ENCODE measurements around the gene C10orf67.
"Not testable (repeated sequence)": the region's sequence is repeated elsewhere in the genome, so short reads cannot be mapped to it uniquely, and the experiment has no call there.

C10orf67 gene

GRCh38 chr10:23344241-23344841, at the start of gene C10orf67:
C10orf67 (minus strand) TSS chr10:23344797; CDS start chr10:23344774, 23 bp downstream.
- DNase-seq = peak; percentile 60

GRCh38 chr10:23391821-23392220, 47.2 kb upstream of the C10orf67 start:
- no peak for DNase-seq

DNA sequence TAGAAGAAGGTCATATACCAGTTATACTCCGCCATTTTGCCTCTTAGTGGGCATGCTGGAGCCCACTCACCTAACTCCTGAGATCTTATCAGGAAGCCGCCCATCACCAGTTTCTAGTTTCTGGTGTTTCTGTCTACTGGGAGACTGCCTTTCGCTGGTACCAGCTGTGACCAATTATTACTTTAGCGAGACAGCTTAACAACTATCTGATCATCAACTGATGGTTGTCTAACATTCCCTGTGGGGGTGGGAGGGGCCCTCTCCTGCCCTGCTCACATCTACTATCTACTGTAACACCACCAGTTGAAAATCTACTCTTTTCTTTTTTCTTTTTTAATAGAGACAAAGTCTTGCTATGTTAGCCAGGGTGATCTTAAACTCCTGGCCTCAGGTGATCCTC, 46.2 kb upstream of the C10orf67 start:
- DNase-seq = no peak

DNA sequence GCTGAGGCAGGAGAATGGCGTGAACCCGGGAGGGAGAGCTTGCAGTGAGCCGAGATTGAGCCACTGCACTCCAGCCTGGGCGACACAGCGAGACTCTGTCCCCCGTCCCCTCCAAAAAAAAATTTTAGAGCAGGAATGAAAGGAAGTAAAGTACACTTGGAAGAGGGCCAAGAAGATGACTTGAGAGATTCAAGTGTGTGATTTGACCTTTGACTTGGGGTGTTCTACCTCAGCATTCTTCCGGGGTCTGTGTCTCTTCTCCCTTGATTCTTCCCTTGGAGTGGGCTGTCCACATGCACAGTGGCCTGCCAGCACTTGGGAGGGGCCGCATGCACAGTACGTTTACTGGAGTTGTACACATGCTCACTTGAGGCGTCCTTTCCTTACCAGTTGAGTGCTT, 45.8 kb upstream of the C10orf67 start:
- DNase-seq = not testable (repeated sequence)

DNA sequence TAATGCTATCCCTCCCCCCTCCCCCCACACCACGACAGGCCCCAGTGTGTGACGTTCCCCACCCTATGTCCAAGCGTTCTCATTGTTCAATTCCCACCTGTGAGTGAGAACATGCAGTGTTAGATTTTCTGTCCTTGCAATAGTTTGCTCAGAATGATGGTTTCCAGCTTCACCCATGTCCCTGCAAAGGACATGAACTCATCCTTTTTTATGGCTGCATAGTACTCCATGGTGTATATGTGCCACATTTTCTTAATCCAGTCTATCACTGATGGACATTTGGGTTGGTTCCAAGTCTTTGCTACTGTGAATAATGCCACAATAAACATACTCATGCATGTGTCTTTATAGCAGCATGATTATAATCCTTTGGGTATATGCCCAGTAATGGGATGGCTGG, 42.9 kb upstream of the C10orf67 start:
- not testable (repeated sequence) for DNase-seq

- DNase-seq = no peak
Measured at GRCh38 chr10:23386052-23386451, 41.5 kb upstream of the C10orf67 start.

DNA sequence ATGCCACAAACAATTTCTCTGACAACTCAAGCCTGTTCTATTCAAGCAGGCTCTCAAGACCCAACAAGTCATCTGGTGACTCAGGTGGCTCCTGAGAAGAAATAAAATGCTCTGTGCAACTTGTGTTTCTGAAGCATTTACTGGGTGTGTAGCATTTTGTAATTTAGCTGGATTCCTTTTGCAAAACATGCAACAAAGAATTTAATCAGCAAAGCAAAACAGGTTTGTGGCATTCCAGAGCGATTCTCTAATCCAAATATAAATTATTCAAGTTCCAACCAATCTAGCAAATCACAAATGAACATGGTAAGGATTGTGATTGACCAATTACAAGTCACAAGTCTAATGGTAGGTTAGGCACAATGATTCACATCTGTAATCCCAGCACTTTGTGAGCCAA, 39.8 kb upstream of the C10orf67 start:
- no peak for DNase-seq

- DNase-seq = no peak
Measured at GRCh38 chr10:23383637-23384036, 39.0 kb upstream of the C10orf67 start.

GRCh38 chr10:23381298-23382040, 36.9 kb upstream of the C10orf67 start:
- DNase-seq = no peak

- DNase-seq = no peak
Measured at GRCh38 chr10:23379686-23380085, 35.1 kb upstream of the C10orf67 start.

GRCh38 chr10:23376229-23376655, 31.6 kb upstream of the C10orf67 start:
- DNase-seq = no peak

GRCh38 chr10:23375366-23375765, 30.8 kb upstream of the C10orf67 start:
- no peak for DNase-seq

- no peak for DNase-seq
Measured at GRCh38 chr10:23373156-23373555, 28.6 kb upstream of the C10orf67 start.

- DNase-seq = no peak
Measured at GRCh38 chr10:23371073-23371472, 26.5 kb upstream of the C10orf67 start.

DNA sequence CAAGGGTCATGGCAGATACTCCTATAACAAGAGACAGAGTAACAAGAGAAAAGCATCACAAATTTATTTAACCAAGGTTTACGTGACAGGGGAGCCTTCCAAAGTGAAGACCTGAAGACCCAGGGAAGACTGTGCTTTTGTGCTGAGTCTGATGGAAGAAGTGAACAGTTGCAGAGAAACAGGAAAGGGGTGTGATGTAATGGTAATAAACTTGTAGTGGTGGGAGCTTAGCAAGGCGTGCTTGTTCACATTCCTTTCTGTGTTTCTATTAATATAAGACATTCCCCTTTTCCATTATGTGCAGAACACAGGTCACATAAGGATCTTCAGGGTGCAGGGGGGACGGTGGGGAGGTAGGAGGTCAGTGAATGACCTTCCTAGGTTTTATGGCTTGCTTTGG, 25.5 kb upstream of the C10orf67 start:
- DNase-seq = no peak

DNA sequence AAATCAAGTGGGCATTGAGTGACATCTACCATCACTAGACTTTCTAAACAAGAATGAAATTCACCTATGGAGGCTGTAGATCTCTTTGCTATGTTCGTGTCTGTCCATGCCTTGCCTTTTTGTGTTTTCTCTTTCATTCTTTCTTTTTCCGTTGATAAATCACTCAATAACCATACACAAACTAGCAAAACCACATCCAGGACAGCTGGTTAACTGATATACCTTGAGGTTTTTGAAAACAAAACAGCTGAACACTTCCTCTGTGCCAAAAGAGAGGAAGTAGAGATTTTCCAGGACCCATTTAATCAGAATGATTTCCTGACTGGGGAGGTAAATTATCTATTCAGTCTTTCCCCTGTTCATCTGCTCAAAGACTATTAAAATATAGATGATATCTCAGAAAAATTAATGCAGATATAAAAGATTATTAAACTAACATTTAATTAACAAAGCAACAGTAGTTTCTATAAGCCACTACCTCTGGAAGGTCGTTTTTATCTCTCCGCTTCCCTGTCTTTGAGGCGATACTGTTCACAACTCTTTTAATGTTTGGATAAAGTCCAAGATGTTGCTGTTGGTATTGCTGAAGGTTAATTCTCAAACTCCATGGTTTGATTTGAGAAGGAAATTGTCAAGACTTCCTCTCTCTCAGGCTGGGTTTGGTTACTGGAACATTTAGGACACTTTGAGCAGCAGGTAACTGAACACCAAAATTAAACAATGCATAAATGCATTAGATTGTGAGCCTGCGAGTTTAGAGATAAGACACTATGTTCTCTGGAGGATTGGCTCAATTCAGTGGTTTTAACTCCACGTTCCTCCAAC, 24.4 kb upstream of the C10orf67 start:
- peak; percentile 25 for DNase-seq

GRCh38 chr10:23367896-23368595, 23.4 kb upstream of the C10orf67 start:
- DNase-seq = no peak

DNA sequence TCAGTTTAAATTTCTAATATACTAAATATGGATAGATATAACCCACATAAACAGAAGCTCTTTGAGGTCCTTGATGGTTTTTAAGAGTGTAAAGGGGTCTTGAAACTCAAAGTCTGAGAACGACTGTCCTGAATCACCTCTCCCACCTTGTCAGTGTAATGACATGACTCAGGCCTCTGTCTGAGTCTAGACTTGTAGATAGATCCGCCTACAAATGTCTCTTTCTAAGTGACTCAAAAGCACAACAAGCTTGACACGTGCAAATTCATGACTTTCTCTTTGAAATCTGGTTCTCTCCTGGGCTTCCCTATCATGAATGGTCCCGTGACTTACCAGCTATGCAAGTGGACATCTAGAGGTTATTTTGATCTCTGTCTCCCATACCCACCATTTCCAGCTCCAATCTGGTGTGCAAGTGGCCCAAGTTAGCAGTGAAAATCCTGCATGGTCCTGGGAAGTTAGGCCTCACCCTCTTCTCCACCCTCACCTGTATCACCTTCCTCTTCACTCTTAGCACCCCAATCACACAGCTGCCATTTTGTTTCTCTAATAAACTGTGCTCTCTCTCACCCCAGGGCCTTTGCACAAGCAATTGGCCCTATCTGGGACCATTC, 20.9 kb upstream of the C10orf67 start:
- not testable (repeated sequence) for DNase-seq

DNA sequence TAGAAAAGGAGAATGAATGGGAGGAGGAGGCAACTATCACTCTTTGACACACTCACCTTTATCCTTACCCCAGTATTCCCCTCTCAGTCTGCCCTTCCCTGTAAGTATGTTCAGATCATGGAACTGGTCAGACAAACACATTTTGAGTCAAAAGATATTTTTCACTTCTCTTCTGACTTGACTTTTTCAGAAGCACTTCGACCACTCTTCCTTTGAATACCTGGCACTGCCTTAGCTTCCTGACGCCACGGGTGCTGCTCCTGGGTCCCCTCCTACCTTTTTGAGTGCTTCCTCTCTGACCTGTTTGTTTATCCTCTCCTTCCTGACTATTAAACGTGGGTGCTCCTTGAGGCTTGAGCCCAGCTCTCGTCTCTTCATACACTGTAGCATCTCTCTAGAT, 19.8 kb upstream of the C10orf67 start:
- DNase-seq = no peak

GRCh38 chr10:23363793-23364135, 19.2 kb upstream of the C10orf67 start:
- peak; percentile 22 for DNase-seq

DNA sequence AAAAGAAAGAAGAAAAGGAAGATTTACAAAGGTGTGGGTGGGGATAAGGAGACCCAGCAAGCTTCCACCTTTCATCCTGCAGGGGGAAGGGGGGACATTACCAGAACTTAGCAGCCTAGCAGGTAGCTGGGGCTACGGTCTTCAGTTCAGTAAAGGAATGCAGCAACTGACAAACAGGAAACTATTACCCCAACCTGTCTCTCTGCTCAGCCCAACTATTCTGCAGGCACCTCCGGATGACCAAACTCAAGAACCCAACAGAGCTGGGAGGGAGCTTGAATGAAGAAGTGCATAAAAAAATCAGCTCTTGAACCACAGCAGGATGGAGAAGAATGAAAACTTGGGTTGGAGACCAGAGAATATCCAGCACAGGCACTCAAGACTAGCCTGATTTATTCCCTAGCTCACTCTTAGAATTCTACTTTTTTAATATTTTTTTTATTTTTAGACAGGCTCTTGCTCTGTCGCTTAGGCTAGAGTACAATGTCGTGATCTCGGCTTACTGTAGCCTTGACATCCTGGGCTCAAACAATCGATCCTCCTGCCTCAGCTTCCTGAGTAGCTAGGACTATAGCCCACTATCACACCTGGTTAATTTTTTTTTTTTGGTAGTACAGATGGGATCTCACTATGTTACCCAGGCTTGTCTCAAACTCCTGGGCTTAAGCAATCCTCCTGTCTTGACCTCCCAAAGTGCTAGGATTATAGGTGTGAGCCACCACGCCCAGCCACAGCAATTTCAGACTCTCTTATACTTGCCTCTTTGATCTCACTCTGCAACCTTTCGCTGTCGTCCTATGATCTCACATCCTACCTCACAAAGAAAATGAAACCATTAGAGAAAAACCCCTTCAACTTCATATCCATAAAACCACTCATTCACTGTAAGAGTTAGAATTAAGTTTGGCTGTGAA, 18.5 kb upstream of the C10orf67 start:
- peak; percentile 59 for DNase-seq
